Measurements from ENCODE around the gene SLC9A2.

The SLC9A2 gene

GRCh38 chr2:102735416-102736109 lies 116.2 kb downstream of the SLC9A2 start:
- peak; percentile 42 for DNase-seq (ENCODE audit: low spot score)

GRCh38 chr2:102736110-102736409 lies 116.7 kb downstream of the SLC9A2 start:
- DNase-seq (ENCODE audit: low spot score), result peak; percentile 7

- peak; percentile 70 for DNase-seq (ENCODE audit: low spot score)
Measured at GRCh38 chr2:102736410-102737409, 117.4 kb downstream of the SLC9A2 start.

GRCh38 chr2:102737431-102737830 lies 118.1 kb downstream of the SLC9A2 start:
- DNase-seq (ENCODE audit: low spot score), result no peak

GRCh38 chr2:102743259-102743658 lies 123.9 kb downstream of the SLC9A2 start:
- DNase-seq (ENCODE audit: low spot score), result no peak

GRCh38 chr2:102748107-102748506 lies 128.8 kb downstream of the SLC9A2 start:
- DNase-seq (ENCODE audit: low spot score), result no peak

- DNase-seq (ENCODE audit: low spot score), result no peak
Measured at GRCh38 chr2:102749938-102750337, 130.6 kb downstream of the SLC9A2 start.

- peak; percentile 9 for DNase-seq (ENCODE audit: low spot score)
Measured at GRCh38 chr2:102753563-102754159, 134.3 kb downstream of the SLC9A2 start.

GRCh38 chr2:102754456-102755145 lies 135.2 kb downstream of the SLC9A2 start:
- DNase-seq (ENCODE audit: low spot score), result no peak

GRCh38 chr2:102755284-102755683 lies 135.9 kb downstream of the SLC9A2 start:
- no peak for DNase-seq (ENCODE audit: low spot score)

- no peak for DNase-seq (ENCODE audit: low spot score)
Measured at GRCh38 chr2:102758439-102758838, 139.1 kb downstream of the SLC9A2 start.
